Dermis microvascular lymphatic vessel endothelial cell (primary cell): ENCODE results near the gene TIMM21. TPM values are rescaled to one million over a fixed set of nuclear protein-coding genes. Genes with fewer than 3 reads are reported as not detected.

Experiments
- DNase-seq, 2 donors: peaks; one replicate each; pipeline versions ENCODE4 v3.0.0 to v3.0.0-alpha.2; 2010; ENCODE audit warnings: low read depth in 2 of 2
- total RNA-seq: library from RNA; depleted of rRNA; stranded (reverse); fragments of >200 nt; gene quantifications from 2 replicates; pipeline ENCODE4 v1.2.1, GENCODE V29; 2014

The TIMM21 gene
- total RNA-seq = 18.5 and 19.6 TPM in 2 replicates

GRCh38 chr18:74147779-74148542, at the start of gene TIMM21, which contains the start of gene FBXO15:
TIMM21 (plus strand) TSS chr18:74148523; CDS start chr18:74148809, 286 bp downstream.
FBXO15 (minus strand) TSS chr18:74147834; CDS start chr18:74147785, 49 bp downstream.
- DNase-seq = peak; percentile 91 to 97

GRCh38 chr18:74108460-74108859, 39.9 kb upstream of the TIMM21 start:
- DNase-seq = no peak

- DNase-seq = no peak
Measured at GRCh38 chr18:74110149-74110548, 38.2 kb upstream of the TIMM21 start.

- DNase-seq = no peak
Measured at GRCh38 chr18:74110976-74111375, 37.3 kb upstream of the TIMM21 start.

GRCh38 chr18:74113711-74114110, 34.6 kb upstream of the TIMM21 start:
- no peak for DNase-seq

- DNase-seq = no peak
Measured at GRCh38 chr18:74114116-74114515, 34.2 kb upstream of the TIMM21 start.

- no peak for DNase-seq
Measured at GRCh38 chr18:74115046-74115445, 33.3 kb upstream of the TIMM21 start.

- DNase-seq = peak; percentile 7 to 39
Measured at GRCh38 chr18:74116633-74117554, 31.4 kb upstream of the TIMM21 start.

- no peak for DNase-seq
Measured at GRCh38 chr18:74123200-74123599, 25.1 kb upstream of the TIMM21 start.

GRCh38 chr18:74124642-74125041, 23.7 kb upstream of the TIMM21 start:
- DNase-seq = no peak

- DNase-seq = no peak
Measured at GRCh38 chr18:74126684-74127655, 21.4 kb upstream of the TIMM21 start.

- no peak for DNase-seq
Measured at GRCh38 chr18:74128159-74128558, 20.2 kb upstream of the TIMM21 start.

GRCh38 chr18:74131124-74131523, 17.2 kb upstream of the TIMM21 start:
- DNase-seq = no peak

GRCh38 chr18:74132201-74132600, 16.1 kb upstream of the TIMM21 start:
- DNase-seq = no peak

GRCh38 chr18:74137920-74138538, 10.3 kb upstream of the TIMM21 start:
- no peak for DNase-seq

GRCh38 chr18:74139411-74139810, 8.9 kb upstream of the TIMM21 start:
- DNase-seq = no peak

GRCh38 chr18:74139888-74140287, 8.4 kb upstream of the TIMM21 start:
- no peak for DNase-seq

GRCh38 chr18:74140582-74140981, 7.7 kb upstream of the TIMM21 start:
- no peak for DNase-seq

GRCh38 chr18:74141667-74142066, 6.7 kb upstream of the TIMM21 start:
- no peak for DNase-seq

GRCh38 chr18:74142252-74142651, 6.1 kb upstream of the TIMM21 start:
- DNase-seq = no peak

- no peak for DNase-seq
Measured at GRCh38 chr18:74146756-74147155, 1.6 kb upstream of the TIMM21 start.
